Keratinocyte (primary cell): ENCODE data around the gene LILRA1. TPM values are rescaled to one million over a fixed set of nuclear protein-coding genes. Genes with fewer than 3 reads are reported as not detected.
"Not testable (repeated sequence)": the region's sequence is repeated elsewhere in the genome, so short reads cannot be mapped to it uniquely, and the experiment has no call there.

Source experiments
- DNase-seq: peaks from one replicate; pipeline ENCODE4 v3.0.0-alpha.2; 2011; ENCODE audit warnings: low read depth, missing footprints, low spot score
- FAIRE-seq: peaks from 2 replicates; lab custom pipeline; 2011; peaks lifted over from hg19 to GRCh38; lab: Jason Lieb, UNC
- H2AFZ ChIP-seq: 2 replicates; pipeline ENCODE4 v1.6.0; 2012; ENCODE audit warnings: low read length, control low read depth, inconsistent platforms; ENCODE audit not compliant: control insufficient read depth
- H3K27ac ChIP-seq: 2 replicates; pipeline ENCODE4 v1.5.1; 2011; ENCODE audit warnings: low read length; ENCODE audit not compliant: control insufficient read depth, insufficient read depth
- H3K27me3 ChIP-seq: 3 replicates; pipeline ENCODE4 v1.6.0; 2011; ENCODE audit warnings: low read length; ENCODE audit not compliant: control insufficient read depth, insufficient read depth; ENCODE audit errors: extremely low read depth
- H3K36me3 ChIP-seq, 2 experiments: 2 replicates in 1 of 2; 3 replicates in 1 of 2; pipeline ENCODE4 v1.5.1; 2011; ENCODE audit warnings: low read length in 2 of 2, mild to moderate bottlenecking in 1 of 2; ENCODE audit not compliant: control insufficient read depth in 2 of 2, insufficient read depth in 2 of 2; ENCODE audit errors: extremely low read depth in 1 of 2
- H3K4me1 ChIP-seq: 3 replicates; pipeline ENCODE4 v1.5.1; 2011; ENCODE audit warnings: low read length; ENCODE audit not compliant: control insufficient read depth, insufficient read depth; ENCODE audit errors: extremely low read depth
- H3K4me2 ChIP-seq: 3 replicates; pipeline ENCODE4 v1.6.0; 2011; ENCODE audit warnings: low read depth, low read length; ENCODE audit not compliant: control insufficient read depth, insufficient read depth; ENCODE audit errors: extremely low read depth
- H3K4me3 ChIP-seq, 3 experiments: fragments of 200-600 bp in 1 of 3; sonication (generic) in 1 of 3; 2 replicates in 2 of 3; 3 replicates in 1 of 3; pipeline ENCODE4 v1.5.1; 2011 to 2016; ENCODE audit warnings: low read length in 3 of 3, mild to moderate bottlenecking in 3 of 3, control low read depth in 2 of 3, inconsistent platforms in 1 of 3, low read depth in 1 of 3, mixed read lengths in 1 of 3, mixed run types in 1 of 3, moderate library complexity in 1 of 3; ENCODE audit not compliant: control insufficient read depth in 2 of 3, insufficient read depth in 2 of 3; ENCODE audit errors: extremely low read depth in 1 of 3
- H3K79me2 ChIP-seq: 2 replicates; pipeline ENCODE4 v1.6.0; 2012; ENCODE audit warnings: low read length; ENCODE audit not compliant: control insufficient read depth, insufficient read depth
- H3K9ac ChIP-seq: 3 replicates; pipeline ENCODE4 v1.6.0; 2011; ENCODE audit warnings: low read length; ENCODE audit not compliant: control insufficient read depth, insufficient read depth; ENCODE audit errors: extremely low read depth
- H3K9me1 ChIP-seq: 3 replicates; pipeline ENCODE4 v1.6.0; 2011; ENCODE audit warnings: low read length; ENCODE audit not compliant: control insufficient read depth, insufficient read depth; ENCODE audit errors: extremely low read depth
- H3K9me3 ChIP-seq: 2 replicates; pipeline ENCODE4 v1.5.1; 2012; ENCODE audit warnings: low read depth, low read length; ENCODE audit not compliant: control insufficient read depth
- H4K20me1 ChIP-seq: 3 replicates; pipeline ENCODE4 v1.6.0; 2011; ENCODE audit warnings: low read length; ENCODE audit not compliant: control insufficient read depth, insufficient read depth; ENCODE audit errors: extremely low read depth
- CTCF ChIP-seq, 3 experiments: IDR thresholded peaks in 1 of 3; conservative IDR thresholded peaks in 1 of 3; optimal IDR thresholded peaks in 1 of 3; 2 replicates in 2 of 3; 3 replicates in 1 of 3; pipeline versions ENCODE3 to v1.5.1; 2011; ENCODE audit warnings: low read length in 3 of 3, mild to moderate bottlenecking in 3 of 3, moderate library complexity in 2 of 3, control low read depth in 1 of 3, inconsistent platforms in 1 of 3; ENCODE audit not compliant: insufficient read depth in 2 of 3; ENCODE audit errors: extremely low read depth in 1 of 3
- EZH2 ChIP-seq: IDR thresholded peaks from one replicate; pipeline ENCODE4 v1.6.1; 2012; ENCODE audit warnings: inconsistent platforms, mild to moderate bottlenecking, low read length, moderate library complexity
- dilution Hi-C: fragments of 300-500 bp; cut with MboI; formaldehyde crosslinking; loops from one replicate; pipeline ENCODE4 v1.7.0; 2020; ENCODE audit warnings: low sequenced_read_pairs; ENCODE audit not compliant: extremely low pct_ligation_motif_present
- polyA plus RNA-seq, 5 experiments: library from polyadenylated mRNA; depleted of rRNA in 3 of 5; stranded (reverse) in 3 of 5; stranded (forward) in 1 of 5; unstranded in 1 of 5; fragments of >200 nt; gene quantifications; 1 replicate in 1 of 5; 2 replicates in 3 of 5; 3 replicates in 1 of 5; pipeline versions ENCODE4 v1.2.1 to v1.2.3, GENCODE V29; 2011 to 2012; ENCODE audit warnings: missing spikeins in 2 of 5, low read depth in 1 of 5, low replicate concordance in 1 of 5

LILRA1 gene
- polyA plus RNA-seq, 1 donor (not counting 4 experiments of a cell fraction or from before 2014, with no cell fraction given) = not detected

DNA sequence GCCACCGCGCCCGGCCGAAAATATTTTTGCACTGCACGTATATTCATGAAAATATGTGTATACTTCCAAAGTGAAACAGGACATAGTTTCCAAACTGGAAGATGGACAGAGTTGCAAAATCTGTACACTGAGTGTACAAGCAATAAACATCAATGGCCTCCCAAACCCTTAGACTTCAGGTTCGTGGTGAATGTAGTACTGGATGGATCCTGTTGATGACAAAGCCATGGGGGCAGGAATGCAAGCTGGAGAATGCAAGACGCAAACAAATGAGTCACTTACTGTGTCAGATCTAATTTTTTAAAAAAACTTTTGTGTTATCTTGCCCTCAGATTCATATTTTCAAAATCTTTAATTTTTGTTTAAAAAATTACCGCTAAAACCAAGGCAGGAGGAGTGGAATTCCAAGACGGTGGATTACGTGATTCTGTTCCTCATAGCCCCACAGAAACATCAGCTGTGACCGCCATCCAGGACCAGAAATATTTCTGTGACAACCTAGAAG lies 32.5 kb upstream of the LILRA1 start:
- Histone ChIP-seq H4K20me1 (no peaks in the 10 kb centered on the region), H3K4me1 (no peaks in the 10 kb centered on the region), H3K4me3 (no peak overlapping the region), H3K27me3 (no peaks in the 10 kb centered on the region), H3K36me3 (no peaks in the 10 kb centered on the region), H3K9me3 (peaks cover 2% of the 10 kb centered on the region), H3K27ac (no peak overlapping the region), H3K9ac (no peak overlapping the region), H3K9me1 (no peaks in the 10 kb centered on the region), H3K79me2 (no peaks in the 10 kb centered on the region), H2AFZ (no peak overlapping the region), H3K4me2 (no peak overlapping the region)
- DNase-seq (no peak), FAIRE-seq (no peak)
- TF ChIP-seq CTCF (optimal IDR thresholded peaks at IDR 0.05 in 1 of 3, IDR thresholded peaks at IDR 0.05 in 1 of 3, conservative IDR thresholded peaks at IDR 0.05 in 1 of 3; ENCODE audit: extremely low read depth in 1 of 3, insufficient read depth in 2 of 3, low read length in 3 of 3) = no peak
- no peak for TF ChIP-seq EZH2
- dilution Hi-C loops = no loop called here

GRCh38 chr19:54561840-54562239 lies 31.6 kb upstream of the LILRA1 start:
- no peak overlapping the region for H3K4me2 ChIP-seq
- TF ChIP-seq EZH2 (no peak), CTCF (optimal IDR thresholded peaks at IDR 0.05 in 1 of 3, IDR thresholded peaks at IDR 0.05 in 1 of 3, conservative IDR thresholded peaks at IDR 0.05 in 1 of 3; ENCODE audit: extremely low read depth in 1 of 3, insufficient read depth in 2 of 3, low read length in 3 of 3) (no peak)
- no peak overlapping the region for H3K4me3 ChIP-seq
- H3K79me2 ChIP-seq = no peaks in the 10 kb centered on the region
- no peaks in the 10 kb centered on the region for H3K36me3 ChIP-seq
- H3K9ac ChIP-seq = no peak overlapping the region
- no peaks in the 10 kb centered on the region for H3K4me1 ChIP-seq
- H4K20me1 ChIP-seq = no peaks in the 10 kb centered on the region
- dilution Hi-C loops = no loop called here
- peaks cover 2% of the 10 kb centered on the region for H3K9me3 ChIP-seq
- no peaks in the 10 kb centered on the region for H3K27me3 ChIP-seq
- H3K9me1 ChIP-seq = no peaks in the 10 kb centered on the region
- DNase-seq (no peak), FAIRE-seq (no peak)
- no peak overlapping the region for H2AFZ ChIP-seq
- no peak overlapping the region for H3K27ac ChIP-seq

DNA sequence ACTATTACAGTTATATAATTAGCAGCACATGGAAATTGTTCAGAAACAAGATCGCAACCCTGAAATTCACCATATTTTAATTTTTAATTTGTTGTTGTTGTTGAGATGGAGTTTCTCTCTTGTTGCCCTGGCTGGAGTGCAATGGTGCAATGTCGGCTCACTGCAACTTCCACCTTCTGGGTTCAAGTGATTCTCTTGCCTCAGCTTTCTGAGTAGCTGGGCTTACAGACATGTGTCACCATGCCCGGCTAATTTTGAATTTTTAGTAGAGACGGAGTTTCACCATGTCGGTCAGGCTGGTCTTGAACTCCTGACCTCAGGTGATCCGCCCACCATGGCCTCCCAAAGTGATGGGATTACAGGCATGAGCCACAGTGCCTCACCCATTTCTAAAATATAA lies 30.2 kb upstream of the LILRA1 start:
- H3K4me3 ChIP-seq, DNase-seq, H3K27me3 ChIP-seq, H3K9ac ChIP-seq, H3K4me2 ChIP-seq, H3K27ac ChIP-seq, H3K36me3 ChIP-seq, H3K4me1 ChIP-seq, H3K9me1 ChIP-seq, FAIRE-seq, H3K79me2 ChIP-seq, H3K9me3 ChIP-seq, H4K20me1 ChIP-seq, dilution Hi-C loops, H2AFZ ChIP-seq: not testable (repeated sequence)
